HCT116 (cell line): ENCODE measurements around the gene PRRT4. TPM values are rescaled to one million over a fixed set of nuclear protein-coding genes. Genes with fewer than 3 reads are reported as not detected.

Source experiments
- ATAC-seq: fragments of 200-7000 bp; cut with Tn5 transposase; 2 replicates; pipeline ENCODE4 v1.9.1; 2020; ENCODE audit warnings: mild to moderate bottlenecking, moderate library complexity
- BruUV-seq: library from RNA; stranded (reverse); fragments of 400-500 nt; replicated peaks from 2 replicates; lab custom pipeline; 2021; lab: Mats Ljungman, UMichigan
- CTCF ChIA-PET: fragments of 300-600 bp; sonication (Branson Sonifier 250); formaldehyde crosslinking; loops from one replicate; lab custom pipeline; 2021; ENCODE audit warnings: antibody characterized with exemption; lab: Charles Lee
- POLR2A ChIA-PET: fragments of 300-600, 350-600 bp; sonication (Branson Sonifier 250); formaldehyde crosslinking; loops from one replicate; lab custom pipeline; 2021; ENCODE audit warnings: antibody characterized with exemption; lab: Charles Lee
- RAD21 ChIA-PET, 2 experiments: fragments of 300-600 bp; sonication (Branson Sonifier 250); formaldehyde crosslinking; loops; one replicate each; lab custom pipeline; 2023; ENCODE audit warnings: low total read pairs in 2 of 2; ENCODE audit not compliant: uncharacterized antibody in 2 of 2, unreplicated experiment in 2 of 2, low non-redundant PET in 1 of 2; lab: Charles Lee
- DNase-seq: peaks from one replicate; pipeline ENCODE4 v3.0.0-alpha.2; 2010; ENCODE audit warnings: low read depth, low spot score
- H2AFZ ChIP-seq: fragments of 200-600 bp; shearing (Covaris generic), sonication (generic); 2 replicates; pipeline ENCODE4 v1.6.1; 2017; ENCODE audit warnings: low read depth, mixed run types, mixed read lengths, antibody characterized with exemption, low read length; ENCODE audit not compliant: poor library complexity, severe bottlenecking
- H3K27ac ChIP-seq: 2 replicates; pipeline ENCODE4 v1.5.1; 2012; ENCODE audit warnings: low read depth, low read length
- H3K27me3 ChIP-seq: fragments of 200-600 bp; sonication (generic); 2 replicates; pipeline ENCODE4 v1.6.1; 2016; ENCODE audit warnings: mixed run types, low read length, mixed read lengths; ENCODE audit not compliant: insufficient read depth
- H3K36me3 ChIP-seq, 2 experiments: fragments of 200-500 bp in 1 of 2; fragments of 200-600 bp in 1 of 2; sonication (Bioruptor generic) in 1 of 2; sonication (generic) in 1 of 2; 2 replicates each; pipeline versions ENCODE4 v1.5.1 to v1.6.1; 2014 to 2016; ENCODE audit warnings: low read length in 2 of 2, inconsistent platforms in 1 of 2, mixed read lengths in 1 of 2, mixed run types in 1 of 2; ENCODE audit not compliant: insufficient read depth in 2 of 2, control insufficient read depth in 1 of 2
- H3K4me1 ChIP-seq, 2 experiments: fragments of 200-600 bp in 1 of 2; sonication (generic) in 1 of 2; 2 replicates each; pipeline versions ENCODE4 v1.5.1 to v1.6.1; 2012 to 2017; ENCODE audit warnings: low read length in 2 of 2, inconsistent platforms in 1 of 2, mild to moderate bottlenecking in 1 of 2, mixed read lengths in 1 of 2, mixed run types in 1 of 2, moderate library complexity in 1 of 2; ENCODE audit not compliant: insufficient read depth in 2 of 2, control insufficient read depth in 1 of 2
- H3K4me2 ChIP-seq: fragments of 200-600 bp; sonication (generic); 2 replicates; pipeline ENCODE4 v1.6.1; 2017; ENCODE audit warnings: mixed run types, low read length, mixed read lengths
- H3K4me3 ChIP-seq, 2 experiments: fragments of 200-600 bp in 1 of 2; sonication (generic) in 1 of 2; replicated peaks in 1 of 2; 2 replicates each; pipeline ENCODE4 v1.5.1; 2011 to 2016; ENCODE audit warnings: low read length in 2 of 2, control low read depth in 1 of 2, low read depth in 1 of 2, mild to moderate bottlenecking in 1 of 2, mixed read lengths in 1 of 2, mixed run types in 1 of 2
- H3K79me2 ChIP-seq: fragments of 200-600 bp; sonication (generic); 2 replicates; pipeline ENCODE4 v1.6.1; 2017; ENCODE audit warnings: mild to moderate bottlenecking, mixed run types, low read length, moderate library complexity, mixed read lengths; ENCODE audit not compliant: insufficient read depth
- H3K9ac ChIP-seq: fragments of 200-600 bp; sonication (generic); 2 replicates; pipeline ENCODE4 v1.6.1; 2016; ENCODE audit warnings: low read length, mixed read lengths
- H3K9me2 ChIP-seq: fragments of 200-600 bp; sonication (generic), shearing (Covaris generic); 2 replicates; pipeline ENCODE4 v1.6.1; 2017; ENCODE audit warnings: mixed run types, mild to moderate bottlenecking, moderate library complexity; ENCODE audit not compliant: insufficient read depth
- H3K9me3 ChIP-seq, 2 experiments: fragments of 200-500 bp in 1 of 2; fragments of 200-600 bp in 1 of 2; sonication (Bioruptor generic) in 1 of 2; sonication (generic) in 1 of 2; 2 replicates each; pipeline ENCODE4 v1.6.1; 2014 to 2017; ENCODE audit warnings: low read length in 2 of 2, mixed read lengths in 2 of 2, inconsistent platforms in 1 of 2, low read depth in 1 of 2, mild to moderate bottlenecking in 1 of 2, mixed run types in 1 of 2, moderate library complexity in 1 of 2; ENCODE audit not compliant: control insufficient read depth in 1 of 2, insufficient read depth in 1 of 2
- H4K20me1 ChIP-seq: fragments of 200-600 bp; sonication (generic), shearing (Covaris generic); 2 replicates; pipeline ENCODE4 v1.6.1; 2017; ENCODE audit warnings: mixed run types, mild to moderate bottlenecking, moderate library complexity; ENCODE audit not compliant: insufficient read depth
- CBX3 ChIP-seq: IDR thresholded peaks from 2 replicates; pipeline ENCODE4 v1.6.1; 2012; ENCODE audit warnings: low read depth
- CEBPB ChIP-seq: IDR thresholded peaks from 2 replicates; pipeline ENCODE4 v1.6.1; 2012; ENCODE audit warnings: low read depth
- ELF1 ChIP-seq: IDR thresholded peaks from 2 replicates; pipeline ENCODE4 v1.6.1; 2012; ENCODE audit warnings: low read depth, borderline replicate concordance
- EZH2phosphoT487 ChIP-seq: fragments of 200-600 bp; IDR thresholded peaks from 2 replicates; pipeline ENCODE4 v1.6.1; 2018; ENCODE audit warnings: antibody characterized with exemption, borderline replicate concordance
- POLR2A ChIP-seq: IDR thresholded peaks from 2 replicates; pipeline ENCODE4 v1.7.0; 2011; ENCODE audit warnings: borderline replicate concordance; ENCODE audit not compliant: insufficient read depth, insufficient read length; ENCODE audit errors: extremely low read depth
- RAD21 ChIP-seq: IDR thresholded peaks from 2 replicates; pipeline ENCODE4 v1.6.1; 2012; ENCODE audit warnings: low read depth, mild to moderate bottlenecking
- REST ChIP-seq: IDR thresholded peaks from 2 replicates; pipeline ENCODE4 v1.6.1; 2012; ENCODE audit warnings: low read depth
- SIN3A ChIP-seq: IDR thresholded peaks from 2 replicates; pipeline ENCODE4 v1.6.1; 2012; ENCODE audit warnings: low read depth
- SP1 ChIP-seq: IDR thresholded peaks from 2 replicates; pipeline ENCODE4 v1.6.1; 2012; ENCODE audit warnings: low read depth
- SRF ChIP-seq: IDR thresholded peaks from 2 replicates; pipeline ENCODE4 v1.6.1; 2012; ENCODE audit warnings: low read depth
- intact Hi-C: fragments of 100-400 bp; cut with micrococcal nuclease; formaldehyde crosslinking; loops from 2 replicates; pipeline ENCODE4 v1.10.0; 2022
- total RNA-seq: library from RNA; stranded (reverse); gene quantifications from one replicate; pipeline ENCODE4 v1.2.1, GENCODE V29; 2021; ENCODE audit not compliant: unreplicated experiment

PRRT4 gene
- total RNA-seq, 1 experiment from 2014 or later, result 4.0 TPM

GRCh38 chr7:128324368-128324680 lies 37.2 kb downstream of the PRRT4 start:
- Histone ChIP-seq H3K9me2 (no peaks in the 10 kb centered on the region), H3K9me3 (no peaks in the 10 kb centered on the region), H2AFZ (no peak overlapping the region), H3K36me3 (peaks cover 23 to 43% of the 10 kb centered on the region in 2 experiments; a peak in 3 of 4 replicates), H3K27ac (no peak overlapping the region), H4K20me1 (no peaks in the 10 kb centered on the region), H3K27me3 (no peaks in the 10 kb centered on the region), H3K4me3 (no peak overlapping the region), H3K4me2 (no peak overlapping the region), H3K9ac (no peak overlapping the region), H3K79me2 (no peaks in the 10 kb centered on the region; the same call in 1 of the 2 replicates), H3K4me1 (no peaks in the 10 kb centered on the region)
- DNase-seq (no peak), ATAC-seq (no peak)
- intact Hi-C loops, result loop anchor here (5.0 kb wide), 1 partner anchor 187 kb away; no protein-coding TSS in a partner anchor
- CTCF ChIA-PET, result no interaction called here
- no TSS peak for BruUV-seq
- TF ChIP-seq POLR2A, result no peak
- no peak for TF ChIP-seq CBX3
- RAD21 ChIA-PET, result no interaction called here
- POLR2A ChIA-PET, result no interaction called here

- Histone ChIP-seq H3K4me1 (no peaks in the 10 kb centered on the region), H3K4me3 (no peak overlapping the region), H3K27me3 (no peaks in the 10 kb centered on the region), H3K27ac (no peak overlapping the region), H3K4me2 (no peak overlapping the region), H3K9me2 (no peaks in the 10 kb centered on the region), H3K79me2 (no peaks in the 10 kb centered on the region; the same call in 1 of the 2 replicates), H2AFZ (no peak overlapping the region), H3K36me3 (peaks cover 23 to 47% of the 10 kb centered on the region in 2 experiments; a peak in 3 of 4 replicates), H3K9me3 (no peaks in the 10 kb centered on the region), H4K20me1 (no peaks in the 10 kb centered on the region), H3K9ac (no peak overlapping the region)
- no peak for ATAC-seq
- ChIA-PET POLR2A (no interaction called here), RAD21 (no interaction called here), CTCF (no interaction called here)
- TF ChIP-seq EZH2phosphoT487 (no peak), SP1 (no peak), SIN3A (no peak), CBX3 (no peak), SRF (no peak), REST (no peak), RAD21 (no peak), ELF1 (no peak), CEBPB (no peak)
- DNase-seq, result no peak
- intact Hi-C loops, result loop anchor here (5.0 kb wide), 1 partner anchor 186 kb away; no protein-coding TSS in a partner anchor
- no TSS peak for BruUV-seq
Measured at GRCh38 chr7:128323459-128324367, 37.8 kb downstream of the PRRT4 start.
